ENCODE data around the gene ARHGEF37. TPM values are rescaled to one million over a fixed set of nuclear protein-coding genes. Genes with fewer than 3 reads are reported as not detected.

ARHGEF37 gene
- total RNA-seq, 1 donor from 2014 or later, result 1.0 TPM

GRCh38 chr5:149681922-149682321 lies 100.6 kb downstream of the ARHGEF37 start:
- Mint-ChIP-seq H3K4me1 (ENCODE audit: low read depth, unreplicated experiment) (no peaks in the 10 kb centered on the region), H3K27me3 (ENCODE audit: unreplicated experiment) (no peaks in the 10 kb centered on the region), H3K4me3 (ENCODE audit: unreplicated experiment) (no peak overlapping the region), H3K27ac (ENCODE audit: unreplicated experiment) (no peak overlapping the region), H3K9me3 (ENCODE audit: unreplicated experiment) (no peaks in the 10 kb centered on the region), H3K36me3 (ENCODE audit: unreplicated experiment) (no peaks in the 10 kb centered on the region)
- TF ChIP-seq CTCF (IDR thresholded peaks at IDR 0.05; ENCODE audit: partially characterized antibody, unreplicated experiment), result no peak
- no peak for DNase-seq

GRCh38 chr5:149682532-149683075 lies 101.3 kb downstream of the ARHGEF37 start:
- Mint-ChIP-seq H3K27ac (ENCODE audit: unreplicated experiment) (no peak overlapping the region), H3K27me3 (ENCODE audit: unreplicated experiment) (no peaks in the 10 kb centered on the region)
- no peak for DNase-seq

GRCh38 chr5:149683964-149684363 lies 102.7 kb downstream of the ARHGEF37 start:
- no peaks in the 10 kb centered on the region for H3K27me3 Mint-ChIP-seq (ENCODE audit: unreplicated experiment)
- no peaks in the 10 kb centered on the region for H3K36me3 Mint-ChIP-seq (ENCODE audit: unreplicated experiment)
- DNase-seq, result no peak
- TF ChIP-seq CTCF (IDR thresholded peaks at IDR 0.05; ENCODE audit: partially characterized antibody, unreplicated experiment), result no peak
- no peak overlapping the region for H3K4me3 Mint-ChIP-seq (ENCODE audit: unreplicated experiment)
- H3K27ac Mint-ChIP-seq (ENCODE audit: unreplicated experiment), result no peak overlapping the region
- no peaks in the 10 kb centered on the region for H3K4me1 Mint-ChIP-seq (ENCODE audit: low read depth, unreplicated experiment)
- H3K9me3 Mint-ChIP-seq (ENCODE audit: unreplicated experiment), result no peaks in the 10 kb centered on the region

More at GRCh38 chr5:149682532-149683075, 101.3 kb downstream of the ARHGEF37 start:
- no peaks in the 10 kb centered on the region for H3K4me1 Mint-ChIP-seq (ENCODE audit: low read depth, unreplicated experiment)
- no peak overlapping the region for H3K4me3 Mint-ChIP-seq (ENCODE audit: unreplicated experiment)
- H3K36me3 Mint-ChIP-seq (ENCODE audit: unreplicated experiment), result no peaks in the 10 kb centered on the region
- no peak for TF ChIP-seq CTCF (IDR thresholded peaks at IDR 0.05; ENCODE audit: partially characterized antibody, unreplicated experiment)
- no peaks in the 10 kb centered on the region for H3K9me3 Mint-ChIP-seq (ENCODE audit: unreplicated experiment)

DNA sequence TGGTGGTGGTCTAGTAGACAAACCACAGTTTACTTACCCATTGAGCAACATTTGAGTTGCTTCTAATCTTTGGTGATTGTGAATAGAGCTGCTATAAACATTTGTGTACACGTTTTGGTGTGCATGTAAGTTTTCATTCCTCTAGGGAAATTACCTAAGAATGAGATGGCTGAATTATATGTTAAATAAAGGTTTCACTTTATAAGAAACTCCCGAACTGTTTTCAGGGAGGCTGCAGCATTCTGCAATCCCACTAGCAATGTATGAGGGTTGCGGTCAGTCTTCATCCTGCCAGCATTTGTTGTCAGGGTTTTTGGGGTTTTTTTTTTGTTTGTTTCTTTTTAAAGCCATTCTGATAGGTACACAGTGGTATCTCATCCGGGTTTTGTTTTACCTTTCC lies 103.1 kb downstream of the ARHGEF37 start:
- Mint-ChIP-seq H3K27ac (ENCODE audit: unreplicated experiment) (no peak overlapping the region), H3K36me3 (ENCODE audit: unreplicated experiment) (no peaks in the 10 kb centered on the region)

More for the DNA sequence above, 103.1 kb downstream of the ARHGEF37 start:
- Mint-ChIP-seq H3K4me1 (ENCODE audit: low read depth, unreplicated experiment) (no peaks in the 10 kb centered on the region), H3K27me3 (ENCODE audit: unreplicated experiment) (peaks cover under 1% of the 10 kb centered on the region), H3K9me3 (ENCODE audit: unreplicated experiment) (no peaks in the 10 kb centered on the region), H3K4me3 (ENCODE audit: unreplicated experiment) (no peak overlapping the region)
- no peak for TF ChIP-seq CTCF (IDR thresholded peaks at IDR 0.05; ENCODE audit: partially characterized antibody, unreplicated experiment)
- DNase-seq, result no peak

Other genes with a start within 250 kb of the ARHGEF37 start
- gene GRPEL2, start 236.0 kb upstream of the ARHGEF37 start, total RNA-seq (ENCODE audit: unreplicated experiment), result 34.7 TPM
- gene PCYOX1L, start 223.5 kb upstream of the ARHGEF37 start, total RNA-seq (ENCODE audit: unreplicated experiment), result 25.4 TPM
- 0.88 TPM for gene IL17B, start 202.2 kb upstream of the ARHGEF37 start, total RNA-seq (ENCODE audit: unreplicated experiment)
- gene CSNK1A1, start 30.1 kb upstream of the ARHGEF37 start, total RNA-seq (ENCODE audit: unreplicated experiment), result 289 TPM
- 4.4 TPM for gene PPARGC1B, start 148.8 kb downstream of the ARHGEF37 start, total RNA-seq (ENCODE audit: unreplicated experiment)